Mesendoderm (in vitro differentiated cells): ENCODE results near the gene SAMD11.

Source experiments
- DNase-seq: peaks from one replicate; pipeline ENCODE4 v3.0.0; 2013
- H2AK5ac ChIP-seq: 2 replicates; pipeline ENCODE4 v1.6.1; 2013; ENCODE audit warnings: low read length, inconsistent platforms
- H2BK120ac ChIP-seq: 2 replicates; pipeline ENCODE4 v1.6.1; 2013; ENCODE audit warnings: low read depth, mild to moderate bottlenecking, low read length, moderate library complexity, mixed read lengths
- H2BK15ac ChIP-seq: replicated peaks from 2 replicates; pipeline ENCODE4 v1.6.1; 2013; ENCODE audit warnings: low read depth, mild to moderate bottlenecking, moderate library complexity
- H2BK5ac ChIP-seq: 2 replicates; pipeline ENCODE4 v1.6.1; 2013; ENCODE audit warnings: low read length, inconsistent platforms
- H3K18ac ChIP-seq: 2 replicates; pipeline ENCODE4 v1.6.1; 2013; ENCODE audit warnings: mild to moderate bottlenecking, low read length, mixed read lengths
- H3K23ac ChIP-seq: one replicate; pipeline ENCODE4 v1.6.1; 2013; ENCODE audit warnings: low read length
- H3K27ac ChIP-seq: 2 replicates; pipeline ENCODE4 v1.5.1; 2013; ENCODE audit warnings: low read depth, mild to moderate bottlenecking, inconsistent platforms, low read length, moderate library complexity
- H3K27me3 ChIP-seq: 2 replicates; pipeline ENCODE4 v1.6.1; 2013; ENCODE audit warnings: low read length, control low read depth, mild to moderate bottlenecking, inconsistent platforms; ENCODE audit not compliant: insufficient read depth, poor library complexity
- H3K36me3 ChIP-seq: 2 replicates; pipeline ENCODE4 v1.6.1; 2013; ENCODE audit warnings: low read length, inconsistent platforms; ENCODE audit not compliant: control insufficient read depth, insufficient read depth
- H3K4ac ChIP-seq: one replicate; pipeline ENCODE4 v1.6.1; 2013; ENCODE audit warnings: low read depth, mild to moderate bottlenecking, low read length, moderate library complexity
- H3K4me1 ChIP-seq: 2 replicates; pipeline ENCODE4 v1.6.1; 2013; ENCODE audit warnings: low read depth, low read length, inconsistent platforms; ENCODE audit not compliant: control insufficient read depth
- H3K4me2 ChIP-seq: 2 replicates; pipeline ENCODE4 v1.6.1; 2013; ENCODE audit warnings: low read length
- H3K4me3 ChIP-seq: 2 replicates; pipeline ENCODE4 v1.5.1; 2013; ENCODE audit warnings: mild to moderate bottlenecking, low read length
- H3K56ac ChIP-seq: one replicate; pipeline ENCODE4 v1.6.1; 2013; ENCODE audit warnings: low read length
- H3K79me1 ChIP-seq: 2 replicates; pipeline ENCODE4 v1.6.1; 2013; ENCODE audit warnings: low read length, inconsistent platforms
- H3K79me2 ChIP-seq: 2 replicates; pipeline ENCODE4 v1.6.1; 2013; ENCODE audit warnings: mild to moderate bottlenecking, low read length; ENCODE audit not compliant: control insufficient read depth, insufficient read depth
- H3K9ac ChIP-seq: 2 replicates; pipeline ENCODE4 v1.6.1; 2013; ENCODE audit warnings: low read length, inconsistent platforms
- H4K5ac ChIP-seq: one replicate; pipeline ENCODE4 v1.6.1; 2013; ENCODE audit warnings: low read length
- H4K8ac ChIP-seq: one replicate; pipeline ENCODE4 v1.6.1; 2013; ENCODE audit warnings: low read depth, mild to moderate bottlenecking, control low read depth, low read length, moderate library complexity
- WGBS: extraction: QIAGEN DNeasy Blood & Tissue Kit; methylation state at CpG from one replicate; pipeline ENCODE4 v1.1.7; 2013; ENCODE audit warnings: low lambda C conversion rate, missing lambda C conversion rate; ENCODE audit not compliant: insufficient coverage; ENCODE audit errors: extremely low coverage; 5-methylcytosine and 5-hydroxymethylcytosine counted together

Gene SAMD11

GRCh38 chr1:932173-932510, 8.4 kb downstream of the SAMD11 start:
- Histone ChIP-seq H3K27ac (no peak overlapping the region), H4K5ac (no peak overlapping the region), H3K56ac (peak overlapping the region; percentile 18), H2BK120ac (no peak overlapping the region), H3K4ac (no peak overlapping the region), H2BK15ac (no peak overlapping the region), H4K8ac (no peak overlapping the region), H3K9ac (no peak overlapping the region), H3K79me2 (no peaks in the 10 kb centered on the region), H3K18ac (no peak overlapping the region), H3K36me3 (peaks cover 2% of the 10 kb centered on the region), H3K27me3 (no peaks in the 10 kb centered on the region), H3K23ac (no peak overlapping the region), H3K4me3 (no peak overlapping the region), H3K79me1 (no peaks in the 10 kb centered on the region), H3K4me2 (no peak overlapping the region), H3K4me1 (peaks cover 13% of the 10 kb centered on the region), H2BK5ac (no peak overlapping the region), H2AK5ac (no peak overlapping the region)
- DNase-seq, result no peak
- WGBS, result no CpG with 5 or more reads among the region's 16 CpGs

GRCh38 chr1:932776-933602, 9.3 kb downstream of the SAMD11 start:
- no peak overlapping the region for H3K4me2 ChIP-seq
- H3K4me3 ChIP-seq, result no peak overlapping the region
- no peak overlapping the region for H3K56ac ChIP-seq
- H3K79me2 ChIP-seq, result no peaks in the 10 kb centered on the region
- no peak for DNase-seq
- H3K27me3 ChIP-seq, result no peaks in the 10 kb centered on the region
- no CpG with 5 or more reads among the region's 25 CpGs for WGBS
- no peak overlapping the region for H4K5ac ChIP-seq
- H3K4ac ChIP-seq, result no peak overlapping the region
- no peak overlapping the region for H3K27ac ChIP-seq
- no peak overlapping the region for H2BK120ac ChIP-seq
- H3K79me1 ChIP-seq, result no peaks in the 10 kb centered on the region
- H3K23ac ChIP-seq, result no peak overlapping the region
- H3K18ac ChIP-seq, result no peak overlapping the region
- no peak overlapping the region for H2BK15ac ChIP-seq
- peaks cover 13% of the 10 kb centered on the region for H3K4me1 ChIP-seq
- no peak overlapping the region for H3K9ac ChIP-seq
- no peak overlapping the region for H2AK5ac ChIP-seq
- H2BK5ac ChIP-seq, result no peak overlapping the region
- H4K8ac ChIP-seq, result no peak overlapping the region
- peaks cover 2% of the 10 kb centered on the region for H3K36me3 ChIP-seq

GRCh38 chr1:933603-933940, 9.8 kb downstream of the SAMD11 start:
- no CpG with 5 or more reads among the region's 10 CpGs for WGBS
- Histone ChIP-seq H3K27ac (no peak overlapping the region), H3K4me1 (peaks cover 13% of the 10 kb centered on the region), H3K36me3 (peaks cover 2% of the 10 kb centered on the region), H4K8ac (no peak overlapping the region), H3K56ac (no peak overlapping the region), H2BK5ac (no peak overlapping the region), H3K23ac (no peak overlapping the region), H3K27me3 (no peaks in the 10 kb centered on the region), H3K18ac (no peak overlapping the region), H2BK120ac (no peak overlapping the region), H2AK5ac (no peak overlapping the region), H3K9ac (no peak overlapping the region), H4K5ac (no peak overlapping the region), H3K79me1 (no peaks in the 10 kb centered on the region), H3K79me2 (no peaks in the 10 kb centered on the region), H3K4me2 (no peak overlapping the region), H3K4me3 (no peak overlapping the region), H3K4ac (no peak overlapping the region), H2BK15ac (no peak overlapping the region)
- DNase-seq, result no peak

- peaks cover 20% of the 10 kb centered on the region for H3K4me1 ChIP-seq
Observed at GRCh38 chr1:934991-935750, 11.4 kb downstream of the SAMD11 start.

GRCh38 chr1:935751-936231, 12.1 kb downstream of the SAMD11 start:
- peak overlapping the region; percentile 50 for H3K4me2 ChIP-seq
- peaks cover 20% of the 10 kb centered on the region for H3K4me1 ChIP-seq
- H3K9ac ChIP-seq, result peak overlapping the region; percentile 72
- no CpG with 5 or more reads among the region's 30 CpGs for WGBS
- no peaks in the 10 kb centered on the region for H3K79me2 ChIP-seq
- H2AK5ac ChIP-seq, result peak overlapping the region; percentile 100
- H3K4me3 ChIP-seq, result no peak overlapping the region
- H2BK120ac ChIP-seq, result no peak overlapping the region
- H3K4ac ChIP-seq, result peak overlapping the region; percentile 25
- no peaks in the 10 kb centered on the region for H3K27me3 ChIP-seq
- H2BK15ac ChIP-seq, result no peak overlapping the region
- DNase-seq, result peak; percentile 89
- peak overlapping the region; percentile 1 for H3K18ac ChIP-seq
- peak overlapping the region; percentile 92 for H3K56ac ChIP-seq
- no peaks in the 10 kb centered on the region for H3K79me1 ChIP-seq
- H2BK5ac ChIP-seq, result peak overlapping the region; percentile 97
- H4K8ac ChIP-seq, result no peak overlapping the region
- no peaks in the 10 kb centered on the region for H3K36me3 ChIP-seq
- H4K5ac ChIP-seq, result no peak overlapping the region
- H3K23ac ChIP-seq, result peak overlapping the region; percentile 99
- H3K27ac ChIP-seq, result no peak overlapping the region

More at GRCh38 chr1:934991-935750, 11.4 kb downstream of the SAMD11 start:
- H3K4me2 ChIP-seq, result peak overlapping the region; percentile 50
- peak overlapping the region; percentile 92 for H3K56ac ChIP-seq
- H2BK5ac ChIP-seq, result peak overlapping the region; percentile 97
- H3K4me3 ChIP-seq, result no peak overlapping the region
- H2BK15ac ChIP-seq, result no peak overlapping the region
- peak overlapping the region; percentile 72 for H3K9ac ChIP-seq
- no peak overlapping the region for H3K27ac ChIP-seq
- peak overlapping the region; percentile 99 for H3K23ac ChIP-seq
- no peaks in the 10 kb centered on the region for H3K79me1 ChIP-seq
- H3K18ac ChIP-seq, result peak overlapping the region; percentile 1
- no peak for DNase-seq
- H3K36me3 ChIP-seq, result no peaks in the 10 kb centered on the region
- peak overlapping the region; percentile 25 for H3K4ac ChIP-seq
- H2AK5ac ChIP-seq, result peak overlapping the region; percentile 100
- H4K8ac ChIP-seq, result no peak overlapping the region
- no peaks in the 10 kb centered on the region for H3K79me2 ChIP-seq
- no peaks in the 10 kb centered on the region for H3K27me3 ChIP-seq
- no CpG with 5 or more reads among the region's 37 CpGs for WGBS
- H4K5ac ChIP-seq, result no peak overlapping the region
- no peak overlapping the region for H2BK120ac ChIP-seq
